ENCODE measurements around the gene CARD10. TPM values are rescaled to one million over a fixed set of nuclear protein-coding genes. Genes with fewer than 3 reads are reported as not detected.

CARD10 gene
- total and polyA plus RNA-seq, 8 donors, result 10.3 to 19.7 (median 15.4) TPM

- TF ChIP-seq CTCF (IDR thresholded peaks at IDR 0.05), result no peak
- ATAC-seq (peak; percentile 87), DNase-seq (peak in 3 of 4 donors; percentile 69 to 89 (median 82))
- H3K27me3 ChIP-seq, result no peaks in the 10 kb centered on the region
- no peaks in the 10 kb centered on the region for H3K36me3 ChIP-seq
- no peaks in the 10 kb centered on the region for H3K9me3 ChIP-seq
- peaks cover 21 to 46% of the 10 kb centered on the region in 2 donors for H3K4me1 ChIP-seq
- H3K27ac ChIP-seq, result peak overlapping the region; percentile 72 to 81
- no peak overlapping the region for H3K4me3 ChIP-seq
- intact Hi-C loops (cut with DNase I), result no loop called here
Measured at GRCh38 chr22:37501610-37502341, 17.4 kb downstream of the CARD10 start.

GRCh38 chr22:37500745-37501609, 18.2 kb downstream of the CARD10 start:
- TF ChIP-seq CTCF (IDR thresholded peaks at IDR 0.05), result no peak
- H3K4me1 ChIP-seq, result peaks cover 21 to 46% of the 10 kb centered on the region in 2 donors

GRCh38 chr22:37499789-37500540, 19.2 kb downstream of the CARD10 start:
- Histone ChIP-seq H3K27ac (peak overlapping the region in 1 of 2 donors; percentile 72), H3K36me3 (peaks cover 0 to 8% of the 10 kb centered on the region in 2 donors), H3K27me3 (no peaks in the 10 kb centered on the region), H3K4me1 (peaks cover 21 to 46% of the 10 kb centered on the region in 2 donors), H3K4me3 (no peak overlapping the region), H3K9me3 (no peaks in the 10 kb centered on the region)
- no peak for TF ChIP-seq CTCF (IDR thresholded peaks at IDR 0.05)
- no peak for ATAC-seq
- DNase-seq, result no peak
- intact Hi-C loops (cut with DNase I), result no loop called here

More at GRCh38 chr22:37500745-37501609, 18.2 kb downstream of the CARD10 start:
- DNase-seq (peak in 1 of 4 donors; percentile 45), ATAC-seq (peak; percentile 21)
- peak overlapping the region; percentile 72 to 81 for H3K27ac ChIP-seq
- intact Hi-C loops (cut with DNase I), result no loop called here
- no peaks in the 10 kb centered on the region for H3K9me3 ChIP-seq
- H3K4me3 ChIP-seq, result no peak overlapping the region
- no peaks in the 10 kb centered on the region for H3K27me3 ChIP-seq
- peaks cover 0 to 3% of the 10 kb centered on the region in 2 donors for H3K36me3 ChIP-seq

GRCh38 chr22:37499027-37499707, 20.0 kb downstream of the CARD10 start:
- Histone ChIP-seq H3K9me3 (no peaks in the 10 kb centered on the region), H3K27ac (no peak overlapping the region), H3K4me1 (peaks cover 21 to 39% of the 10 kb centered on the region in 2 donors), H3K4me3 (no peak overlapping the region), H3K27me3 (no peaks in the 10 kb centered on the region), H3K36me3 (peaks cover 0 to 8% of the 10 kb centered on the region in 2 donors)
- DNase-seq, result no peak
- no peak for TF ChIP-seq CTCF (IDR thresholded peaks at IDR 0.05)
- intact Hi-C loops (cut with DNase I), result no loop called here
- ATAC-seq, result no peak
